Gastrocnemius medialis (tissue), 4 donors: ENCODE data around the gene MSANTD1.

Source experiments
- POLR2A ChIP-seq, 2 donors: fragments of 450-650 bp; IDR thresholded peaks; one replicate each; pipeline ENCODE4 v1.6.1; 2017; ENCODE audit warnings: antibody characterized with exemption in 2 of 2, mild to moderate bottlenecking in 2 of 2, moderate library complexity in 2 of 2
- TF ChIP-seq, protein P1 (sequence below), 5 experiments: fragments of 450-650 bp in 3 of 5; fragments of 200-600 bp in 2 of 5; sonication (generic) in 2 of 5; IDR thresholded peaks in 4 of 5; conservative IDR thresholded peaks in 1 of 5; 1 replicate in 4 of 5; 2 replicates in 1 of 5; pipeline ENCODE4 v1.5.1; 2016 to 2019; ENCODE audit warnings: antibody characterized with exemption in 5 of 5, mild to moderate bottlenecking in 3 of 5, moderate library complexity in 3 of 5

DNA sequence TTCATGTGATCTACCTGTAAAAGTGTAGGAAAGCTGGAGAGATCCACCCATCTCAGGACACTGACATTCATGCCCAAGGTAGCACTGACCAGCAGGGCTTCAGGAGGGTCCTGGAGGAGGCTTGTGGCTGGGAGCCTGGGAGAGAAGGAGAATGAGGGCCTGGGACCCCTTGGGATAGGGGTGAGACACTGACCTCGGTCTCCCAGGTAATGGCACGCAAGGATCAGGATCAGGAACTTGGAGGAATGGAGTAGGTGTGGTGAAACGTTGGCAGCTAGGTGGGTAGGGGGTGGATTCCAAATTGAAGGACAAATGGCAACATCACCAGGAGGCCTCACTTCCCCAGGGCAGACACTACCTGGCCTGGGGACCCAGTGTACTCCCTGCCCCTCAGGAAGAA is 31.5 kb downstream of the MSANTD1 start:
- TF ChIP-seq, protein P1, sequence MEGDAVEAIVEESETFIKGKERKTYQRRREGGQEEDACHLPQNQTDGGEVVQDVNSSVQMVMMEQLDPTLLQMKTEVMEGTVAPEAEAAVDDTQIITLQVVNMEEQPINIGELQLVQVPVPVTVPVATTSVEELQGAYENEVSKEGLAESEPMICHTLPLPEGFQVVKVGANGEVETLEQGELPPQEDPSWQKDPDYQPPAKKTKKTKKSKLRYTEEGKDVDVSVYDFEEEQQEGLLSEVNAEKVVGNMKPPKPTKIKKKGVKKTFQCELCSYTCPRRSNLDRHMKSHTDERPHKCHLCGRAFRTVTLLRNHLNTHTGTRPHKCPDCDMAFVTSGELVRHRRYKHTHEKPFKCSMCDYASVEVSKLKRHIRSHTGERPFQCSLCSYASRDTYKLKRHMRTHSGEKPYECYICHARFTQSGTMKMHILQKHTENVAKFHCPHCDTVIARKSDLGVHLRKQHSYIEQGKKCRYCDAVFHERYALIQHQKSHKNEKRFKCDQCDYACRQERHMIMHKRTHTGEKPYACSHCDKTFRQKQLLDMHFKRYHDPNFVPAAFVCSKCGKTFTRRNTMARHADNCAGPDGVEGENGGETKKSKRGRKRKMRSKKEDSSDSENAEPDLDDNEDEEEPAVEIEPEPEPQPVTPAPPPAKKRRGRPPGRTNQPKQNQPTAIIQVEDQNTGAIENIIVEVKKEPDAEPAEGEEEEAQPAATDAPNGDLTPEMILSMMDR (IDR thresholded peaks at IDR 0.05 in 4 of 5, conservative IDR thresholded peaks at IDR 0.05 in 1 of 5) = no peak
- no peak for TF ChIP-seq POLR2A (IDR thresholded peaks at IDR 0.05)
